Activated T-cell treated with anti-CD3 and anti-CD28 coated beads, Interleukin-2, amount 50 U/mL, for 48 hours (primary cell): ENCODE data around the gene MDGA2.
A peak's percentile ranks its signal among the peaks of the same experiment; 100 is the strongest.
"Not testable (repeated sequence)": the region's sequence is repeated elsewhere in the genome, so short reads cannot be mapped to it uniquely, and the experiment has no call there.

Source experiments
- DNase-seq, 2 experiments: peaks; one replicate each; pipeline ENCODE4 v3.0.0-alpha.2; 2020

MDGA2 gene

GRCh38 chr14:47302121-47302520 is 373.3 kb downstream of the MDGA2 start:
- no peak for DNase-seq

GRCh38 chr14:47300796-47301195 is 374.6 kb downstream of the MDGA2 start:
- no peak for DNase-seq

GRCh38 chr14:47297374-47297773 is 378.0 kb downstream of the MDGA2 start:
- no peak for DNase-seq

GRCh38 chr14:47284283-47284682 is 391.1 kb downstream of the MDGA2 start:
- no peak for DNase-seq

- not testable (repeated sequence) for DNase-seq
Observed at GRCh38 chr14:47281761-47282160, 393.6 kb downstream of the MDGA2 start.

- peak; percentile 46 to 50 for DNase-seq
Observed at GRCh38 chr14:47278233-47278842, 397.1 kb downstream of the MDGA2 start.

GRCh38 chr14:47277703-47278102 is 397.7 kb downstream of the MDGA2 start:
- no peak for DNase-seq

GRCh38 chr14:47276931-47277330 is 398.5 kb downstream of the MDGA2 start:
- DNase-seq: no peak

GRCh38 chr14:47273939-47274338 is 401.5 kb downstream of the MDGA2 start:
- no peak for DNase-seq

GRCh38 chr14:47270715-47271114 is 404.7 kb downstream of the MDGA2 start:
- DNase-seq: no peak

- no peak for DNase-seq
Observed at GRCh38 chr14:47269756-47270492, 405.5 kb downstream of the MDGA2 start.

- no peak for DNase-seq
Observed at GRCh38 chr14:47264842-47265241, 410.6 kb downstream of the MDGA2 start.

- DNase-seq: no peak
Observed at GRCh38 chr14:47262801-47263200, 412.6 kb downstream of the MDGA2 start.

- DNase-seq: no peak
Observed at GRCh38 chr14:47261350-47261749, 414.1 kb downstream of the MDGA2 start.

GRCh38 chr14:47259796-47260195 is 415.6 kb downstream of the MDGA2 start:
- DNase-seq: no peak

GRCh38 chr14:47257013-47257412 is 418.4 kb downstream of the MDGA2 start:
- no peak for DNase-seq

- DNase-seq: no peak
Observed at GRCh38 chr14:47252802-47253201, 422.6 kb downstream of the MDGA2 start.

- DNase-seq: no peak
Observed at GRCh38 chr14:47246367-47246766, 429.0 kb downstream of the MDGA2 start.

- DNase-seq: not testable (repeated sequence)
Observed at GRCh38 chr14:47242579-47242978, 432.8 kb downstream of the MDGA2 start.

- DNase-seq: no peak
Observed at GRCh38 chr14:47240748-47241437, 434.5 kb downstream of the MDGA2 start.

GRCh38 chr14:47235619-47236018 is 439.8 kb downstream of the MDGA2 start:
- no peak for DNase-seq

GRCh38 chr14:47226877-47227520 is 448.4 kb downstream of the MDGA2 start:
- no peak for DNase-seq

- DNase-seq: no peak
Observed at GRCh38 chr14:47223656-47224055, 451.7 kb downstream of the MDGA2 start.

- DNase-seq: no peak
Observed at GRCh38 chr14:47220096-47220495, 455.3 kb downstream of the MDGA2 start.
